HG03175 (cell line): ENCODE measurements around the gene INF2.

ENCODE experiments used
- ATAC-seq: cut with Tn5 transposase; IDR thresholded peaks from one replicate; pipeline ENCODE4 v1.9.1; 2021; ENCODE audit warnings: mild to moderate bottlenecking, moderate library complexity; ENCODE audit not compliant: unreplicated experiment

Gene INF2

GRCh38 chr14:104701383-104702076 lies 12.1 kb downstream of the INF2 start:
- no peak for ATAC-seq

GRCh38 chr14:104702106-104702505 lies 12.7 kb downstream of the INF2 start:
- ATAC-seq: no peak

DNA sequence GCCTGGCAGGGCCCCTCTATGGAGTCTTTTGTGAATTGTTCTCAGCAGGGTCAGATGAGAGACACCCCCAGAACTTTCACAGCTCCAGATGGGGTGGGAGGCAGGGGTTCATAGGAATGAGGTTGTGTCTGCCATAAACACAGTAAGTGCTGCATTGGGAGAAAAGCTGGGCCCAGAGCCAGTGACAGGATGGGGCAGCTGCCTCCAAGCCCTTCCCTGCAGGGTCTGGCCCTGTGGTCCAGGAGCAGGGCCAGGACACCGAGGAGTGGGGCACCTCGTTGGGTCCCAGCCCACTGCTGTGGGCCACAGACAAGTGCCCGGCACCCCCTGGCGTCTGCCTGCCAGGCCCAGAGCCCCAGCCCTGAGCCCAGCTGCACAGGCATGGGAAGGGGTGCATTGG lies 13.3 kb downstream of the INF2 start:
- no peak for ATAC-seq

DNA sequence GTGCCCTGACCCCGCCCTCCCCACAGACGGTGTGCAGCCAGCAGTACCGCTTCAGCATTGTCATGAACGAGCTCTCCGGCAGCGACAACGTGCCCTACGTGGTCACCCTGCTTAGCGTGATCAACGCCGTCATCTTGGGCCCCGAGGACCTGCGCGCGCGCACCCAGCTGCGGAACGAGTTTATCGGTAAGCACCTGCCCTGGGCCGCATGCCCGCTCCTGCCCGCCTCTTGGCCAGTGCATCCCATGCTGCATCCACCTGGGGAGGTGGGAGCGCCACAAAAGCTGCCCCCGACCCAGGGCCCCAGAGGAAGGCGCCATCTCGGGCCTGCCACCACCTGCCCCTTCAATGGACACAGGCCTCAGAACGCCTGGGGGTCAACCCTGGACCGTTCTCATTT lies 13.9 kb downstream of the INF2 start:
- ATAC-seq: no peak

DNA sequence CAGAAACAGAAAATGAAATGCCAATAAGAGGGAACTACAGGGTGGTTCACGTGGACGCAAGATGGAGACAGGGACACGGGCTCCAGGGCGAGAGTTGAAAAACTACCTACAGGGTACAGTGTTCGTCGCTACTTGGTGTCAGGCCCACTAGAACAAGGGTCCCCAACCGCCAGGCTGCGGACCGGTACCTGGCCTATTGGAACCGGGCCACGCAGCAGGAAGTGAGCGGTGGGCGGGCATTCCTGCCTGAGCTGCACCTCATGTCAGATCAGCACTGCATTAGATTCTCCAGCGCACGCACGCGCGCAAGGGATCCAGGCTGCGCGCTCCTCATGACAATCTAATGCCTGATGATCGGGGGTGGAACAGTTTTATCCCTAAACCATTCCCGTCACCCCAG lies 14.8 kb downstream of the INF2 start:
- no peak for ATAC-seq

DNA sequence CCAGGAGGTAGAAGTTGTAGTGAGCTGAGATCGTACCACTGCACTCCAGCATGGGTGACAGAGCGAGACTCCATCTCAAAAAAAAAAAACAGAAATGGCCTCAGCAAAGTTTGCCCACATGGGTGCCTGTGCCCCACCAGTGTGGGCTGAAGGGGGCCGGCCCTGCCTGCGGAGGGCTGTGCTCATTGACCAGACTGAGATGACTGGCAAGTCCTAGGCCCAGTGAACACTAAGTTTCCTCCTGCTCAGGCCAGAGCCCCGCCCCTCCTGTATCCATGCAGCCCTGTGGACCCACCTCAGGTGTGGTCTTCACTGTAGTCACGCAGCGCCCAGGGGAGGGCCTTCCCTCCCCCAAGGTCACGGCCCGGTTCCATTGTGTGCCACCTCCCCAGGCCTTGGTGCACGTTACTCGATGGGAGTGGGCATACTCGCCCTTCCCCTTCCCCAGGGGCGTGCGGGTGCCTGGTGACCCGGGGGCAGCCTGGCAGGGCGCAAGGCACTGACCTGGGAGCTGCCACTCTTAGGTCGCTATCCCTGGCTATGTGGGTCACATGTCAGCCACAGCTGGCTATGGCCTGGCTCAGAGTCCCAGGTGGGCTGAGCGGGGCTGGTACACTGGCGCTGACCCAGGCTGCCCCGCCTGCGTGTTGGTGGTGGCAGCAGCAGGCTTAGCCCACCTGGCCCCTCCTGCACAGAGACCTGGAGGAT lies 16.1 kb downstream of the INF2 start:
- ATAC-seq: no peak

GRCh38 chr14:104706733-104707607 lies 17.6 kb downstream of the INF2 start:
- ATAC-seq: no peak

- no peak for ATAC-seq
These were observed 18.5 kb downstream of the INF2 start for GRCh38 chr14:104707608-104708595.

GRCh38 chr14:104708606-104709268 lies 19.3 kb downstream of the INF2 start:
- ATAC-seq: peak; percentile 74

DNA sequence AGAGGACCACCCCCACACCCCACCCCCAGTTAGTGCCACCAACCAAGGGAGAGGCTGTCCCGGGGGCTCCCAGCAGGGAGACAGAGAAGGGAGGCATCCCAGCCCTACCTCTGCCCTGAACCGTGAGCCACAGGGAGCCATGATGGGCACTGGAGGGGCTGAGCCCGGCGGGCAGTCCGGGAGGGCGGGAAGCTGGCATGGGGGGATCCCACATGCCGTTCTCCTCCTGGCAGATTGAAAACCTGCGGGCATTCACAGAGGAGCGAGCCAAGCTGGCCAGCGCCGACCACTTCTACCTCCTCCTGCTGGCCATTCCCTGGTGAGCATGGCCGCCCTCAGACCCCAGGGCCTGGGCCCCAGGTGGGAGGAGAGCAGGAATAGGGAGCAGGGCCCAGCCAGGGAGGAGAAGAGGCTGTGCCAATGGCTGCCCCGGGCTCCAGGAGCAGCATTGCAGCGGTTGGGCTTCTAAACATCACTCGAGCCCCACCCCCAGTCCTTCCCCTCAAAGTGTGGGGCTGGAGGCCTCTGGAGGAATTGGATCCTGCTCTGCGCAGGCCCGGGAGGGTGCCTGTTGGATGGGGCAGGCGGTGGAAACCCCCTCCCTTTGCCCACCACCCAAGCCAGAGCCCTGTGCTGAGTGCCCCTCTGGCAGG lies 20.1 kb downstream of the INF2 start:
- ATAC-seq: no peak

DNA sequence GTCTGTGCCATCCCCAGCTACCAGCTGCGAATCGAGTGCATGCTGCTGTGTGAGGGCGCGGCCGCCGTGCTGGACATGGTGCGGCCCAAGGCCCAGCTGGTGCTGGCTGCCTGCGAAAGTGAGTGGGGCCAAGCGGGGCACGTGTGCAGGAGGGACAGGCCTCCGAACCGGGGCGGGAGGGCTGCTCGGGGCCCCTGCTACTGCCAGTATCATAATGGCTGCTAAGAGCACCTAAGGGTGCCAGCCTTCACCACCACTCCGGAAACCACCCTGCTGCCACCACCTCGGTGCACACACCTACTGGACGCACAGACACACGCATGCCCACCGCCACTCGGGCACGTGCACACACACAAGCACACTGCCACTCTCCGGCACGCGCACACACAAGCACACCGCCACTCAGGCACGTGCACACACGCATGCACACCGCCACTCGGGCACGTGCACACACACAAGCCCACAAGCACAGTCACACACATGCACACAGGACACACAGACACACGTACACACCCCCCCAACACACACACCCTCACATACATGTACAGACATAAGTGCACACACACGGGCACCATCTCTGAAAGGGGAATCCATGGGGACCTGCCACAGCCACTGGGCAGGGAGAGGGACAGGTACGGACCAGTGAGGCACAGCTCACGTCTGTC lies 20.8 kb downstream of the INF2 start:
- no peak for ATAC-seq

GRCh38 chr14:104712881-104713734 lies 23.7 kb downstream of the INF2 start:
- ATAC-seq: no peak

- no peak for ATAC-seq
These were observed 24.6 kb downstream of the INF2 start for GRCh38 chr14:104714066-104714465.

DNA sequence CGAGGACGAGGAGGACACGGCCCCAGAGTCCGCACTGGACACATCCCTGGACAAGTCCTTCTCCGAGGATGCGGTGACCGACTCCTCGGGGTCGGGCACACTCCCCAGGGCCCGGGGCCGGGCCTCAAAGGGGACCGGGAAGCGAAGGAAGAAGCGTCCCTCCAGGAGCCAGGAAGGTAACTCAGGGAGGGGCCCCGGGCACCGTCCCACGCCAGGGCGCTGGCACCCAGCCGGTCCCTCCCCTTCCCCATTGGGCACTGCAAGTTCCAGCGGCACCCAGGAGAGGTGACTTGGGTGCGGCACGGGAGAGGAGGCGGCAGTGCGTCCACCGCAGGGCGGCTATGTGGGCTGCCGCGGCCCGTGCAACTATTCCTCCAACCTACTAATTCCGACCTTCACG lies 25.3 kb downstream of the INF2 start:
- no peak for ATAC-seq

GRCh38 chr14:104715416-104715815 lies 26.0 kb downstream of the INF2 start:
- ATAC-seq: no peak

DNA sequence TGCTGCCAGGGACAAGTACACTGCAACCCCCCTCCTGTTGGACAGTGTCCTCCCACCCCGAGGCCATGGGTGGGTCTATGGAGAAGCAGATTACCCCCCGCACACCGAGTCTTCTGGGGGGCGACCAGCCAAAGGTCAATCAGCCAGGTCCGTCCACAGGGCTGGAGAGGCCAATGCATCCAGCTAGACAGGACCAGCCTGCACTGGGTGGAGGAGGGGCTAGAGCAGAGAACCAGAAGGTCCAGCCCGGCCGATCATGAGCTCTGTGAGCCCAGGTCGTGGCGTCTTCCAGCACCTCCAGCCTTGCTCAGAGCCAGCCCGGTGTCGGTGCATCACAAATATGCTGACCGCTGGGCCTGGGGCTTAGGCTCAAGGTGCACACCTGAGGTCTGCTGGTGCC lies 26.5 kb downstream of the INF2 start:
- no peak for ATAC-seq

DNA sequence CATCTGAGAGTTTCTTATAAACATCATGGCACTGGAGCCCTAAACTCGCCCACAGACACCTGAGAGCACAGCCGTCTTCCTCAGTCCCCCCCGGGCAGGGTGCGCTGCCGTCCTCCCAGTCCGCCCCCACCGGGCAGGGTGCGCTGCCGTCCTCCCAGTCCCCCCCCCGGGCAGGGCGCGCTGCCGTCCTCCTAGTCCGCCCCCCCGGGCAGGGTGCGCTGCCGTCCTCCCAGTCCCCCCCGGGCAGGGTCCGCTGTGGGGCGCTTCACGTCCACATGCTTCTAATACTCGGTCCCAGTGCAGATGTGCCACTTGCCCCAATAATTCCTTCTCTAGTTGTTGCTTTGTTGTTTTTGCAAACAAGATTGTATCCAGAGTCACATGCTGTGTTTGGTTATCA lies 27.7 kb downstream of the INF2 start:
- no peak for ATAC-seq

DNA sequence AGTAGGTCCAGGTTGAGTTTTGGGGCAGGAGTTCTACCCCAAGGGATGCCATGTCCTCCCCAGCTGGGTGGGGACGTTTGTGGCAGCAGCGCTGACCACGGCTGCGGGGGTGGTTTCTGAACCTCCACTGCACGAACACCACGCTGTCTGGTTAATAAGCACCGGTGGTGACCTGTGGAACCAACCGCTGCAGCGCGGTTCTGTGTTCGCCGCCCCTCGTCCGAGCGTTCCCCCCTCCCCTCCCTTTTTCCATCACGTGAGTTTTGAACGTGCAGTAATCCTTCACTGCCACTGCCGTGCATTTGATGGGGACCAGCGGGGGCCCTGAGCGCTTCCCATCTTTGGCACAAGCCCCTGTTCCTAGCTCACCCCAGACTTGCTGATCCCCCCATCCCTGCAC lies 28.2 kb downstream of the INF2 start:
- ATAC-seq: no peak
